ENCODE data around the gene TSPEAR.

TSPEAR gene

DNA sequence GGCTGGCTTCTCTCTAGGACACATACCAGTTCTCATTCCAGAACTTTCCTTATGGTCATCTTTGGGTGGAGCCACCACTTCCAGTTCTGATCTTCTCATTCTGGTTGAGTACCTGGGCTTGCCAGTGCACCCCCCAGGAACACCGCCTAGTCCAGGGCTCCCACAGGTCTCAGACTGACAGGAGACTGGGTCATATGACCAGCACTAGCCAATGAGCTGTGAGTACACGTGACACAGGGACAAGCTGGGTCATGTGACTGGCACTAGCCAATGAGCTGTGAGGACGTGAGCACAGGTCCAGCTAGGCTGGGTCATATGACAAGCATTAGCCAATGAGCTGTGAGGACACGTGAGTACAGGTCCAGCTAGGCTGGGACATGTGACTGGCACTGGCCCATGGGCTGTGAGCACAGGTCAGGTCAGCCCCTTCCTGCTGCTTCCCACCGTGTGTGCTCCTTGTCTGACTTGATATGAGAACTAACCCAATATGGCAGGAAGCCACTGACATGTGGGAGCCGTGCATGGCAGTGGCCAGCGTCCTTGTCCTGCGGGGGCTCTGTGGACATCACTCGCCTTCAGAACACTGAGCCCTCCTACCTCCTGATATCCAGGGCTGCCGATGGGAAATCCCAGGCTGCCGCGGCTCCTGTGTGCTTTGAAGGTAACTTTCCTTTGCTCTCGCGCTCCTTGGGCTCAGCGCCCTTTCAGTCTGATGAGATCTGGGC, 194.0 kb downstream of the TSPEAR start:
- no peaks in the 10 kb centered on the region for H3K36me3 Mint-ChIP-seq
- H3K4me3 Mint-ChIP-seq, result no peak overlapping the region
- H3K27ac Mint-ChIP-seq, result peak overlapping the region; percentile 65
- H3K27me3 Mint-ChIP-seq, result no peaks in the 10 kb centered on the region
- H3K9me3 Mint-ChIP-seq, result no peaks in the 10 kb centered on the region
- no peaks in the 10 kb centered on the region for H3K4me1 Mint-ChIP-seq

DNA sequence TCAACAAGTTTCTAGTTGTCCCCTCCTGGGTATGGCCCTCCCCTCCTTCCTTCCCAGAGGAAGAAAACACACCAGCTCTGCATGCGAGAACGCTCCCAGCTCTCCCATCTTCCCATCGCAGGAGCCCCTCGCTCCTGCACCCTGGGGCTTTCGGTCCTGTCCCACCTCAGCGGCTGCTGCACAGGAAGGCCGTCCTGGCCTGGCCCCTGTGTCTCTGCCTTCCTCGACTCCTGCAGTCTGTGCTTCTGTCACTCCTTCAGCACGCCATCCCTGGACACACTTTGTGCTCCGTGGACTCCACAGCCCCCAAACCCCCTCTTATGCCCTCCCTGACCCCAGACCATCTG, 194.6 kb downstream of the TSPEAR start:
- Mint-ChIP-seq H3K36me3 (no peaks in the 10 kb centered on the region), H3K4me3 (no peak overlapping the region), H3K4me1 (no peaks in the 10 kb centered on the region), H3K9me3 (no peaks in the 10 kb centered on the region), H3K27ac (no peak overlapping the region), H3K27me3 (no peaks in the 10 kb centered on the region)

GRCh38 chr21:44516342-44516741, 195.0 kb downstream of the TSPEAR start:
- no peak overlapping the region for H3K4me3 Mint-ChIP-seq

GRCh38 chr21:44515359-44516165, 195.8 kb downstream of the TSPEAR start:
- Mint-ChIP-seq H3K4me1 (no peaks in the 10 kb centered on the region), H3K27ac (no peak overlapping the region), H3K9me3 (no peaks in the 10 kb centered on the region), H3K4me3 (no peak overlapping the region), H3K36me3 (no peaks in the 10 kb centered on the region), H3K27me3 (no peaks in the 10 kb centered on the region)

More at GRCh38 chr21:44516342-44516741, 195.0 kb downstream of the TSPEAR start:
- Mint-ChIP-seq H3K4me1 (no peaks in the 10 kb centered on the region), H3K9me3 (no peaks in the 10 kb centered on the region), H3K36me3 (no peaks in the 10 kb centered on the region), H3K27me3 (no peaks in the 10 kb centered on the region), H3K27ac (no peak overlapping the region)

DNA sequence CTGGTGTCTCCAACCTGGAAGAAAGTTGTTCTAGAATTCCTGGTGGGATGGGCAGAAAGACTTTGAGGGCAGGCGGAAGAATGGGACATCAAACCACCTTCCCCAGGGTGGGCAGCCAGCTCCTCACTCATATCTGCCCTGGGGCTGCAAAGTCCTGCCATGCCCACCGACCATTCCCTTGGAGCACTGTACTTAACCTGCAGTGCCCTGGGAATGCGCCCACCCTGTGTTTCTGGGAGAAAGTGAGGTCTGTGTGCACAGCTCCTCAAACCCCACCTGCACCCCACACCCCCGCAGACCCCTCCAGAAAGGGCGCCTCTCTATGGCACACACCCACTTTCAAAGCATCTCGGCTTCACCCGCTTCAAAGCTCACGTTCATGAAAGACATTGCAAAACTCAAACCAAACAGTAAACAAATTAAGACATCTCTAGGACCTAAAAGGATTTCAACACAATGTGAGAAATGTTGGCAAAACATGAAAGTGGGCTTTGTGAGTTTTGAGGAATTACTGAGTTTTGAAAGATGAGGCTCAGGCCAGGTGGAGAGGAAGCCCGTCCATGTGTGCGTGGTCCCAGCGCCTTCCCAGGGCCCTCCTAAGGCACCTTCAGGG, 196.5 kb downstream of the TSPEAR start:
- Mint-ChIP-seq H3K4me3 (no peak overlapping the region), H3K27me3 (no peaks in the 10 kb centered on the region), H3K27ac (no peak overlapping the region)

GRCh38 chr21:44514218-44514520, 197.2 kb downstream of the TSPEAR start:
- no peaks in the 10 kb centered on the region for H3K9me3 Mint-ChIP-seq
- H3K36me3 Mint-ChIP-seq, result no peaks in the 10 kb centered on the region
- H3K27me3 Mint-ChIP-seq, result no peaks in the 10 kb centered on the region
- no peak overlapping the region for H3K27ac Mint-ChIP-seq
- no peaks in the 10 kb centered on the region for H3K4me1 Mint-ChIP-seq
- H3K4me3 Mint-ChIP-seq, result no peak overlapping the region

More for the DNA sequence above, 196.5 kb downstream of the TSPEAR start:
- Mint-ChIP-seq H3K36me3 (no peaks in the 10 kb centered on the region), H3K4me1 (no peaks in the 10 kb centered on the region), H3K9me3 (no peaks in the 10 kb centered on the region)

DNA sequence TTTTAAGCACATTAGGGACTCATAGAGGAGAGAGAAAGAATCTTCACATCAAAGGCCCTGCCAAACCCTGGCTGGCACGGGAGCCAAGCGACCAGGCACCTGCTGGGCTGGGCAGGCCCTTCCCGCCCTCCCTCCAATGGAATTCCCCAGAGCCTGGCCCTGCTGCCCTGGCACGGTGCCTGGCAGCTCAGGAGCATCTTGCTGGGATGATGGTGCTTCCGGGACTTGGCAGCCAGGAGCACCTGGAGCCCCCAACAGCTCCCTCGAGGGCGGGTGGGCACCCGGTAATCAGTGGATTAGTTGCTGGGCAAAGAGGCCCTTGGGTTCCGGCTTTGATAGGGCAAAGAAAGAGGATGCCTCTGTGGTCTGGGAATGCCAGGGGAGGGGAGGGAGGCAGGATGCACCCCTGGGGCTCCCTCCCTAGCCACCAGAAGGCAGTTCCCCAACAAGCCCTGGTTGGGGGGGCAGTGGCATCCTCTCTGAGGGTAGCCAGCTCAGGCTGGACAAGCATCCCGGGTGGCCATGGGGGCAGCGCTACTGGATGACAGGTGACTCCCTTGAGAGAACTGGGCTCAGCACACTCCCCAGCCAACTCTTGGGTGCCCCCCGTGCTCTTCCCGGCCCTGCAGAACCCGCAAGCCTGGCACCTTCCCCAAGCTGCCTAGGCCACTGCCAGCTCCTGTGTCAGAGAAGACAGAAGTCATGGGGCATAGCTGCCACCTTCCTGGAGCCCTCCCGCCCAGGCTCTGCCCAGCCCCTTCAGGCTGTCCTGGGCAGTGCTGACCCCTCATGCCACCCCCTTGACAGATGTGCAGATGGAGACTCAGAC, 197.8 kb downstream of the TSPEAR start:
- no peaks in the 10 kb centered on the region for H3K27me3 Mint-ChIP-seq

GRCh38 chr21:44512496-44513388, 198.6 kb downstream of the TSPEAR start:
- Mint-ChIP-seq H3K27ac (no peak overlapping the region), H3K27me3 (no peaks in the 10 kb centered on the region), H3K9me3 (no peaks in the 10 kb centered on the region), H3K36me3 (no peaks in the 10 kb centered on the region), H3K4me3 (no peak overlapping the region), H3K4me1 (no peaks in the 10 kb centered on the region)

More for the DNA sequence above, 197.8 kb downstream of the TSPEAR start:
- H3K9me3 Mint-ChIP-seq, result no peaks in the 10 kb centered on the region
- H3K36me3 Mint-ChIP-seq, result no peaks in the 10 kb centered on the region
- no peak overlapping the region for H3K27ac Mint-ChIP-seq
- no peak overlapping the region for H3K4me3 Mint-ChIP-seq
- no peaks in the 10 kb centered on the region for H3K4me1 Mint-ChIP-seq

- H3K4me1 Mint-ChIP-seq, result no peaks in the 10 kb centered on the region
Measured at GRCh38 chr21:44511938-44512275, 199.5 kb downstream of the TSPEAR start.

DNA sequence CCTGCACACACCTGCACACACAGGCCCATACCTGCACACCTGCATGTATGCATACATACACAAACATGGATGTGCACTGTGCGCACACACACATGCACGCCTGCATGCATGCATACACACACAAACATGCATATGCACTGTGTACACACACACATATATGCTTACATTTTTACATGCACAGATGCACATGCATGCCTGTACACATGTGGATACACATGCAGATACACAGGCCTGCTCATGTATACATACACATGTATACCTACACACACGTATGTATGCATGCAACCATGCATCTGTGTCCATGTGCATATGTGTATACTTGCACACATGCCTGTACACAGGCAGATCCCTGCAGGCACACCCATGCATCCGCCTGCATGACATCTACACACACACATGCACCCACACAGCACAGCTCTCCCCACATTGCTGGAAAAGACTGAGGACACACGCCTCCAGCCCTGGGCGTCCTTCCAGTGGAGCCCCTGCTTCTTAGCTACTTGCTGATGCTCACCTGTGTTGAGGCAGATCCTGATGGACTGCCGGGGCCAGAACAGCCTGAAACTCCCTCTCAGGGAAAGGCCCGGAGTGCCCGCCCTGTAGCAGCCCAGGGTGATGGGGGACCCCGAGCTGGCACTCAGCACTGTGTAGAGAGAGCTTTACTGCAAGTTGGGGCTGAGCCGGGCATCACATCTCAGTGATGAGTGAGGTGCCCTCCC, 200.0 kb downstream of the TSPEAR start:
- Mint-ChIP-seq H3K27me3 (no peaks in the 10 kb centered on the region), H3K4me3 (peak overlapping the region; percentile 54), H3K9me3 (no peaks in the 10 kb centered on the region), H3K4me1 (no peaks in the 10 kb centered on the region), H3K36me3 (no peaks in the 10 kb centered on the region), H3K27ac (no peak overlapping the region)

More at GRCh38 chr21:44511938-44512275, 199.5 kb downstream of the TSPEAR start:
- Mint-ChIP-seq H3K36me3 (no peaks in the 10 kb centered on the region), H3K4me3 (no peak overlapping the region), H3K27me3 (no peaks in the 10 kb centered on the region), H3K27ac (no peak overlapping the region), H3K9me3 (no peaks in the 10 kb centered on the region)

GRCh38 chr21:44510508-44511218, 200.7 kb downstream of the TSPEAR start:
- Mint-ChIP-seq H3K4me1 (no peaks in the 10 kb centered on the region), H3K27me3 (no peaks in the 10 kb centered on the region), H3K9me3 (no peaks in the 10 kb centered on the region), H3K27ac (no peak overlapping the region), H3K36me3 (no peaks in the 10 kb centered on the region), H3K4me3 (peak overlapping the region; percentile 54)

DNA sequence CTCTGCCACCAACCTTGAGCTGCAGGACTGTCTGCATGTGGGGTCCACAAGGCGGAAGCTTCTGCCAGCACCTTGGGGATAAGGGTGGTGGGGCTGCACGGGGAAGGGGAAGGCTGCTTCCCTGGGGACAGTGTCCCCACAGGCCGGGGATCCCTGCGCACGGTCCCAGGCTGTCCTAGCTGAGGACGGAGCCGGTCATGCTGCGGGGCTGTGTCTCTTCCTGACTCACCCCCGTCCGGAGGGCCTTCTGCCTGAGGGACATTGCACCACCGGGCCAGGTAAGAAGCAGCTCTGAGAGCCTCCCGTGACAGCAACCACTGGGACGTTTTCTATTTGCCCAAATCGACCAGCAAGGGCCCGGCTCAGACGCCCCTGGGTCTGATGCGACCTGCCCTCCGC, 201.3 kb downstream of the TSPEAR start:
- no peak overlapping the region for H3K27ac Mint-ChIP-seq
- H3K4me3 Mint-ChIP-seq, result no peak overlapping the region
- H3K9me3 Mint-ChIP-seq, result no peaks in the 10 kb centered on the region
- no peaks in the 10 kb centered on the region for H3K4me1 Mint-ChIP-seq
- no peaks in the 10 kb centered on the region for H3K36me3 Mint-ChIP-seq
- no peaks in the 10 kb centered on the region for H3K27me3 Mint-ChIP-seq

GRCh38 chr21:44509539-44509938, 201.8 kb downstream of the TSPEAR start:
- Mint-ChIP-seq H3K4me3 (no peak overlapping the region), H3K27ac (no peak overlapping the region), H3K36me3 (no peaks in the 10 kb centered on the region), H3K4me1 (no peaks in the 10 kb centered on the region), H3K9me3 (no peaks in the 10 kb centered on the region), H3K27me3 (no peaks in the 10 kb centered on the region)

All from activated naive CD4-positive, alpha-beta T cell treated with anti-CD3 and anti-CD28 coated beads, Interleukin-2, amount 50 U/mL, for 24 hours (primary cell).